Neural progenitor cell (in vitro differentiated cells): Measurements from ENCODE around the gene KRT5.

Experiments used
- EZH2 ChIP-seq: fragments of 200-600 bp; sonication (generic); IDR thresholded peaks from 2 replicates; pipeline ENCODE4 v1.6.1; 2017; ENCODE audit warnings: antibody characterized with exemption, mild to moderate bottlenecking, moderate library complexity
- TF ChIP-seq, protein P1 (sequence below): fragments of 200-600 bp; sonication (generic); IDR thresholded peaks from 2 replicates; pipeline ENCODE4 v1.5.1; 2017; ENCODE audit warnings: antibody characterized with exemption, mild to moderate bottlenecking

DNA sequence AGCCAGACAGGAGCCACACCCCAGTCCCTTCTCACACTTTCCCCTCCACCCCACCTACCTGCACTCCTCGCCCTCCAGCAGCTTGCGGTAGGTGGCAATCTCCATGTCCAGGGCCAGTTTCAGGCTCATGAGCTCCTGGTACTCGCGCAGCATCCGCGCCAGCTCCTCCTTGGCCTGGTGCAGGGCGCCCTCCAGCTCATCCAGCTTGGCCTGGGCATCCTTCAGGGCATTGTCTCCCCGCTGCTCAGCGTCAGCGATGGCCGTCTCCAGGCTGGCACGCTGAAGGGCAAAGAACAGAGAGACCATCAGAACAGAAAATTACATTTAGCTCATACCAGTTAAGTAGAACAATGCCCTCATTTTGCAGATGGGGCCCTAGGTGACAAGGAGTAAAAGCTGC is 47.9 kb upstream of the KRT5 start:
- TF ChIP-seq, protein P1, sequence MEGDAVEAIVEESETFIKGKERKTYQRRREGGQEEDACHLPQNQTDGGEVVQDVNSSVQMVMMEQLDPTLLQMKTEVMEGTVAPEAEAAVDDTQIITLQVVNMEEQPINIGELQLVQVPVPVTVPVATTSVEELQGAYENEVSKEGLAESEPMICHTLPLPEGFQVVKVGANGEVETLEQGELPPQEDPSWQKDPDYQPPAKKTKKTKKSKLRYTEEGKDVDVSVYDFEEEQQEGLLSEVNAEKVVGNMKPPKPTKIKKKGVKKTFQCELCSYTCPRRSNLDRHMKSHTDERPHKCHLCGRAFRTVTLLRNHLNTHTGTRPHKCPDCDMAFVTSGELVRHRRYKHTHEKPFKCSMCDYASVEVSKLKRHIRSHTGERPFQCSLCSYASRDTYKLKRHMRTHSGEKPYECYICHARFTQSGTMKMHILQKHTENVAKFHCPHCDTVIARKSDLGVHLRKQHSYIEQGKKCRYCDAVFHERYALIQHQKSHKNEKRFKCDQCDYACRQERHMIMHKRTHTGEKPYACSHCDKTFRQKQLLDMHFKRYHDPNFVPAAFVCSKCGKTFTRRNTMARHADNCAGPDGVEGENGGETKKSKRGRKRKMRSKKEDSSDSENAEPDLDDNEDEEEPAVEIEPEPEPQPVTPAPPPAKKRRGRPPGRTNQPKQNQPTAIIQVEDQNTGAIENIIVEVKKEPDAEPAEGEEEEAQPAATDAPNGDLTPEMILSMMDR, result no peak
- TF ChIP-seq EZH2, result no peak
